Measurements from ENCODE around the gene CIAPIN1.
"Not testable (repeated sequence)": the region's sequence is repeated elsewhere in the genome, so short reads cannot be mapped to it uniquely, and the experiment has no call there.

Gene CIAPIN1

DNA sequence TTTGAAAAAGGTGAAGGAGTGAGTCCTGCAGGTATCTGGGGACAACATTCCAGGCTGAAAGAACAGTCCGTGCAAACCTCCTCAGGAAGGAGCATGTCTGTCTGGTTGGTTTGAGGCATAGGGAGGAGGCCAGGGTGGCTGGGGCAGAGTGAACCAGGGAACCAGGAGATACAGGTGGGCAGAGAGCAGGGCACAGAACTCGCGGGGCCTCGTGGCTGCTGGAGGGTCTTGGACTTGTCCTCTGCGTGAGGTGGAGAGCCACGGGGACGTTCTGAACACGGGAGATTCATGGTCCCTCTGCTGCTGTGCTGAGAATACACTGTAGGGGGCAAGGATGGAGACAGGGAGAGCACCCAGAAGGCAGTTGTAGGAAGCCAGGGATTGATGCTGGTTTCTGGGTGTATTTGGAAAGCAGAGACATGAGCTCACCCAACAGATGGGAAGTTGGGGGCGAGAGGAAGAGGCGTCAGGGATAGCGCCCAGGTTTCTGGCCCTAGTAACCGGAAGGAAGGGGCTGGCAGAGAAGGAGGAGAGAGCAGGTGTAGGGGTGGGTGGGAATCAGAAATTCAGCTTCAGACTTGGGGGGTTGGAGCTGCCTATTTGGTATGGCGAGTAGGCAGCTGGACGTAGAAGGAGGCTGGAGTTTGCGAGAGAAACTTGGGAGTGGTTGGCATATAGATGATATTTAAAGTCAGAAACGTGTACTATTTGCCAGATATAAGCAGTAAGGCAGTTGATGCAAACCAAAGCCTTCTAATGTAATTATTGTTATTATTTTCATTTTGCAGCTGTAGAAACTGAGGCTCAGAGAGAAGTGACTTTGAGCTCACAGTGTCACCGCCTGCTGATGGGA lies 43.0 kb downstream of the CIAPIN1 start, which contains the start of gene CCL17:
CCL17 (plus strand) TSS at position 803 of the 853 bp plus-strand sequence. CDS start 9,166 bp downstream, outside the sequence.
- no peak for DNase-seq

DNA sequence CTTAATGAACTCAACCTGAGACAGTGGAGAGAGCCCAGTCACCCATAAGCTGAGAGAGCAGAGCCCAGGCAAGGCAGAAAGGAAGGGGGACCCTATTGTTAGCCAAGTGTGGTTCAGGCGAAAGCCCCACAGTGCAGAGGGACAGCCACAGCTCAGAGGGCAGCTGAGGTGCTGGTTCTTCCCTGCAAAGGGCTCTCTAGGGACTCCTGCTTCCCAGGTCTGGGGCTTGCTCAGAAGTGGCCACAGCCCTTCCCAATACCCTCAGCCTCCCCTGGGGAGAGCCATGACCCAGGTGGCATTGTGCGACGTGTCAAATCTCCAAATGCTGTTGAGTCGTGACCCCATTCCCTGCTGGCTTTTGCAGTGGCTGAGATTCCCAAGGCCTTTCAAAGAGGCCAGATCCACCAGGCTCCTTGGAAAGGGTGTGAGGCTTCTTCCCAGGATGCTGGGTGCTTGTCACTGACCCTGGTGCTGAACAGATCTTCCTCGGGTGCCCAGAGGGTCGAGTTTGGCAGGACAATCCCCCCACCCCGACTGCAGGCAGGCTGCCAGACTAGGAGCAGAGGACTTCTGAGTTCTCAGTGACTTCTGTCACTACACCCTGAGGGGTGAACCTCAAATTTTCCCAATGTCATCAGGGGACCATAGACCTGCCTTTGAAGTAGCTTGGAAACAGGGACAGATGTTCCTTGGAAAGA lies 45.1 kb downstream of the CIAPIN1 start:
- DNase-seq = no peak

DNA sequence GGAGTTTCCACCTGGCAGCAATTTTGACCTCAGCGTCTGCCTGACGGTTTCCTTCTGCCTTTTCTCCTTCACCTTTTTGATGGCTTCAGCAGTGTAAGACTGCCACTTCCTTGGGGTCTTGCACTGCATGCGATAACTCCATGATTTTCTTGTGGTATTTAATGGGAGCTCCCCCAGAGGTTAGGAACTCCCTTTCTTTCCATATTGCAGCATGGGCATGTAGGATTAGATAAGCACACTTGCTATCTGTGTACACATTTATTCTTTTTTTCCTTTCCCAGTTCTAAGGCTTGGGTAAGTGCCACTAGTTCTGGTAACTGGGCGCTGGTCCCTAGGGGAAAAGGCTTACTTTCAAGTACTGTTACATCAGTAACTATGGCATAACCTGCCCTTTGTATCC lies 49.7 kb downstream of the CIAPIN1 start:
- not testable (repeated sequence) for DNase-seq

DNA sequence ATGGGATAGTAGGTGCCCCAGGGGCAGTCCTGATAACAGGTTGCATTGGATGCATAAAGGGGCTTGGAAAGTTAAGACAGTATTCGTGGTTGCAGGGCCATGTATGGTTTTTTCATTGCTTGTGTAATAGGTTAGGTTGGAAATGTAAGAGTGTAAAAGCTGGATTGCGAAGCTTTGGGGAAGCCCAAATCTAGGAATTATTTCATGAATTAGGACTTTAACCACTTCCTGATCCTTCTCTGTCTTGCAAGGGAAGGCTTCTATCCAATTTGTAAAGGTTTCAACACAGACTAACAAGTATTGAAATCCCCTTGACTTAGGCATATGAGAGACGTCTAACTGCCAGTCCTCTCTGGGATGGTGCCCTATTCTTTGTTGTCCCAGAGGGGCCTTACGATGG lies 50.4 kb downstream of the CIAPIN1 start:
- no peak for DNase-seq

DNA sequence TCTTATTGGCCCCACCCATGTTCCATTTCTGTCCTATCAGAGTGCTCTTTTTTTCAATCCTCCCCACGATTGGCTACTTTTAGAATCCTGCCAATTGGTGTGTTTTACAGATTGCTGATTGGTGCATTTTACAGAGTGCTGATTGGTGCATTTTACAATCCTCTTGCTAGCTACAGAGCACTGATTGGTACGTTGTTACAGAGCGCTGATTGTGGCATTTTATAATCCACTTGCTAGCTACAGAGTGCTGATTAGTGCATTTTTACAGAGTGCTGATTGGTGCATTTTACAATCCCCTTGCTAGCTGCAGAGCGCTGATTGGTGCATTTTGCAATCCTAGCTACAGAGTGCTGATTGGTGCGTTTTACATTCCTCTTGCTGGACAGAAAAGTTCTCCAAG lies 52.2 kb downstream of the CIAPIN1 start:
- no peak for DNase-seq

DNA sequence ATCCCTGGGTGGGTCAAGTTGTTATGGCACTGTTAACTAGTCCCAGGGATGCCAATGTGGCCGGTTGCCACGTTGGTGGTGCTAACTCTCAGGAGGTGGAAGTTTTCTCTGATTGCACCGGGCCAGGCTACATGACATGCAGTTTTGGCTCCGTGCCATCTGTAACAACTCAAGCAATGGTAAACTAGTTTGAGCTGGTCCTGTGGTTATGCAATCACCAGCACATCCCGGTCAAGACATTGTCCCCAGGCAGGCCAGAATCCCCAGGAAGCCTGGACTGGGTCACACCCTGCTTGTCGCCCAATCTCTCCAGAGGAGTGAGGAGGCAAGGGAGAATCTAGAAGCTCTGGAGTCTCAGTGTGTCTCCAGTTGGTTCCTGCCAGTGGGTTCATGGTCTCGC lies 52.7 kb downstream of the CIAPIN1 start:
- no peak for DNase-seq

DNA sequence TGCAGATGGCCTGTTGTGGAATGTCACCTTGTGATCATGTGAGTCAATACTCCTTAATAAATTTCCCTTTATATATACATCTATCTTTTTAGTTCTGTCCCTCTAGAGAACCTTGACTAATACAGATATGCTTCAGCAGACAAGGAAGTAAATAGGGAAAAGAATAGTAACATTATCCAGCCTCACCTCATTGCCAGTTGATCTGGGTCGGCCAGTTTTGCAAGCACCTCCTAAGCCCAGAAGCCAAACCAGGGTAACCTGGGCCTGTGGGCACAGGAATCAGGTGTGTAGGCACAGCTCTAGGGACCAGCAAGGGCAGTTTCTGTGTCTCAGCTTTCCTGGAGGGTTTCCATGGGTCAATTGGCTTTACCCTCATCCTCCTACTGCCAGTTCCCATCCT lies 54.5 kb downstream of the CIAPIN1 start:
- DNase-seq = no peak

DNA sequence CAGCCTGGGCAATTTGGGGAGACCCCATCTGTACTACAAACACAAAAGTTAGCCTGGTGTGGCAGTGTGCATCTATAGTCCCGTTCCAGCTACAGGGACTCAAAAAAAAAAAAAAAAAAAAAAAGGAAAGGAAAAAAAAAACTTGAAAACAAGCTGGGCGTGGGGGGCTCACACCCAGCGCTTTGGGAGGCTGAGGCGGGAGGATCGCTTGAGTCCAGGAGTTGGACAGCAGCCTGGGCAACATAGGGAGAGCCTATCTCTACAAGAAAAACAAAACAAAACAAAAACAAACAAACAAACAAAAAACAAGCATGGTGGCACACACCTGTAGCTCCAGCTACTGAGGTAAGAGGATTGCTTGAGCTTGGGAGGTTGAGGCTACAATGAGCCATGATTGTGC lies 55.5 kb downstream of the CIAPIN1 start:
- no peak for DNase-seq

DNA sequence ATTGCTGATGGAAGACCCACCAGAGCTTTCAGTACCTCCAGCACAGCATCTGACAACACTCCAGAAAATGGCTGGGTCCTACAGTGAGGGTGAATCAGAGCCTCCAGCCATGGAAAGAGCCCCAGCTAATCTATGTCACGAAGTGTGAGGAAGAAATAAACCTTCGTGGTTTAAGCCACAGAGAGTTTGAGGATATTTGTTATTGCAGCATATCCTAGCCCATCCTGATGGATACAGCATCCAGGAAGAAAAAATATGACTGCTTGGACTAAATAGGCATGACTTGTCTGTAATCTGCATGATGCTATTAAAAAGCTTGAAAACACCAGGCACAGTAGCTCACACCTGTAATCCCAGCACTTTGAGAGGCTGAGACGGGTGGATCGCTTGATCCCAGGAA lies 55.9 kb downstream of the CIAPIN1 start:
- DNase-seq = no peak

DNA sequence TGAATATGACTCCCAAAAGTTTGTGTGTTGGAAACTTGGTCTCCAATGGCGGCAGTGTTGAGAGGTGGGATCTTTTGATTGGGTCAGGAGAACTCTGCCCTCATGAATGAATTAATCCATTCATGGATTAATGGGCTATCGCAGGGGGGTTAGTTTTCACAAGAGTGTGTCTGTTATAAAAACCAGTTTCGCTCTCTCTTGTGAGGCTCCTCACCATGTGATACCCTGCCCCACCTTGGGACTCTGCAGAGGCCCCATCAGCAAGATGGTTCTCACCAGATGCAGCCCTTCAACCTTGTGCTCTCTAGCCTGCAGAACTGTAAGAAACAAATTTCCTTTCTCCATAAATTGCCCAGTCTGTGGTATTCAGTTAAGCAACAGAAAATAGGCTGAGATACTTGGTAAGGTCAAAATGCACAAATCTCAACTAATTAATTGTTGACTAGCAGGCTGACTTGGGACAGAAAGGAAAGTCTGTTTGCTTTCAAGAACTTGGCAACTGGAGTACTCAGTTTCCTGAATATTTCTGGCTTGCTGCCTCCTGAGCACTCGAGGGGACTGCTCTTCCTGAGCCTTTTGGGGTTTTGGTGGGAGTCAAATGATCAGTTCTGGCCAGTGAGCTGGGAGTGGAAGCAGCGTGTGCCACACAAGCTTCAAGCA lies 56.4 kb downstream of the CIAPIN1 start:
- no peak for DNase-seq

DNA sequence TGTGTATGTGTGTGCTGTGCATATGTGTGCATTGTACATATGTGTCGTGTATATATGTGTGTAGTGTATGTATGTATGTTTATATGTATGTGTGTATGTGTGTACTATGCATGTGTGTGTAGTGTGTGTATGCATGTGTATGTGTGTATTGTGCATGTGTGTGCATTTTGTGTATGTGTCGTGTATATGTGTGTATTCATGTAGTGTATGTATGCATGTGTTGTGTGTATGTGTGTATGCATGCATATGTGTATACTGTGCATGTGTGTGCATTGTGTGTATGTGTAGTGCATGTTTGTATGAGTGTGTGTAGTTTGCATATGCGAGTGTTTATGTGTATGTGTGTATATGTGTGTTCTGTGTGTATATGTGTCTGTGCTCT lies 58.1 kb downstream of the CIAPIN1 start:
- no peak for DNase-seq

DNA sequence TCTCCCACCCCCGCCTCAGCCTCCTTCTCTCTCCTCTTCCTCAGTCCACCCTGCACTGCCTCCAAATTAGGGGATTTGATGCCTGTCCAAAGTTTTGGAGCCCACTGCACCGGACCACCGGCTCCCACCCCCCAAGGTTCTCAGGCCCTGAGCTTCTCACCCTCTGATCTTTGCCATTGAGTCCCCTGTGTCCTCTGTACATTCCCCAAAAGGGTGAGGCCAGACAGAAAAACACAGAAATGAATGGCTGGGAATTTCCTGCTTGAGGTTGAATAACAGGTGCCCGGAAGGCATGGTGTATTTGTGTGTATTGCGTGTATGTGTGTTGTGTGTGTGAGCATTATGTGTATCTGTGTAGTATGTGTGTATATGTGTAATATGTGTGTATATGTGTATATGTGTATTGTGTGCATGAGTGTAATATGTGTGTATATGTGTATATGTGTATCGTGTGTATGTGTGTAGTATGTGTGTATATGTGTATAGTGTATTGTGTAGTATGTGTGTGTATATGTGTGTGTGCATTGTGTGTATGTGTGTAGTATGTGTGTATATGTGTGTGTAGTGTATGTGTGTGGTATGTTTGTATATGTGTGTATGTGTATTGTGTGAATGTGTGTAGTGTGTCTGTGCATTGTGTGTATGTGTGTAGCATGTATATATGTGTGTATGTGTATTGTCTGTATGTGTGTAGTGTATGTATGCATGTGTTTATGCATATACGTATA lies 58.7 kb downstream of the CIAPIN1 start:
- no peak for DNase-seq

DNA sequence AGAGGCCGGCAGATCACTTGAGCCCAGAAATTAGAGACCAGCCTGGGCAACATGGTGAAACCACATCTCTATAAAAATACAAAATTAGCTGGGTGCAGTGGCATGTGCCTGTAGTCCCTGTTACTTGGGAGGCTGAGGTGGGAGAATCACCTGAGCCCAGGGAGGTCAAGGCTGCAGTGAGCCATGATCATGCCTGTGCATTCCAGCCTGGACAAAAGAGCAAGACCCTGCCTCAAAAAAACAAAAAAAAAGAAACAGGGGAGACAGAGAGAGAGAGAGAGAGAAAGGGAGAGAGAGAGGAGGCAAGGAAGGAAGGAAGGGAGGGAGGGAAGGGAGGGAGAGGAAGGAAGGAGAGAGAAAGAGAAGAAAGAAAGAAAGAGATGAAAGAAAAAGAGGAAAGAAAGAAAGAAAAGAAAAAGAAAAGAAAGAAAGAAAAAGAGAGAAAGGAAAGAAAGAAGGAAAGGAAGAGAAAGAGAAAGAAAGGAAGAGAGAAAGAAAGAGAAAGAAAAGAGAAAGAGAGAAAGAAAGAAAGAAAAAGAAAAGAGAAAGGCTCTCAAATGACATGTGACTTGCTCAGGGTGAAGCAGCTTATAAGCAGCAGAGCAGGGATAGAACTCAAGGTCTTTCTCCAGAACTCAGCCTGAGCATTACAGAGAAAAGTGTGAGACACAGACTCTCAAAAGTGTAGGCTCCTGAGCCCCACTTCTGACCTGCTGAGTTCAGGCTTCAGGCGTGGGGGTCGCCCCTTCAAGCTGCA lies 59.4 kb downstream of the CIAPIN1 start:
- DNase-seq = no peak

DNA sequence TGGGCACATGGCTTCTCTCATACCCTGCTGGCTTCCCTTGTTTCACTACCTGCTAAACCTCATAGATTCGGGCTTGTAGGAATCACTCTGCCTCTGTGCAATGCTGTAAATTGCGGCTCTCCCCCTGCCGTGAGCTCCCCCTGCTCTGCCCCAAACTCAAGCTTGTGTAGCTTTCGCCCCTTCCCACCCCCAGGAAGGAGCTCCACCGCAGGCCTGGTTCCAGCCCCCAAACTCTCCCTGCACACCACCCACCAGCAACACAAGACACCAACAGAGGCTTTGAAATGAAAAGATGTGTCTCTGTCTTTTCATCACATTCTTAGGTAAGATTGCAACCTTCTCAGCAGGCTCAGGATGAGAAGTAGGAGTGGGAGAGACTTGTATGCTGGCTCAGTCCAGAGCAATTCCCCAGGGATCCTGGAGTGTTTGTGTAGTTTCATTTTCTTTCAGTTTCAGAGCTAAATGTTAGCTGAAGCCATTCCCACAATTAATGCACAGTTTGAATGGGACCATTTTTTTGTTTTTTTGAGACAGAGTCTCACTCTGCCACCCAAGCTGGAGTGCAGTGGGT lies 60.7 kb downstream of the CIAPIN1 start:
- DNase-seq = no peak

DNA sequence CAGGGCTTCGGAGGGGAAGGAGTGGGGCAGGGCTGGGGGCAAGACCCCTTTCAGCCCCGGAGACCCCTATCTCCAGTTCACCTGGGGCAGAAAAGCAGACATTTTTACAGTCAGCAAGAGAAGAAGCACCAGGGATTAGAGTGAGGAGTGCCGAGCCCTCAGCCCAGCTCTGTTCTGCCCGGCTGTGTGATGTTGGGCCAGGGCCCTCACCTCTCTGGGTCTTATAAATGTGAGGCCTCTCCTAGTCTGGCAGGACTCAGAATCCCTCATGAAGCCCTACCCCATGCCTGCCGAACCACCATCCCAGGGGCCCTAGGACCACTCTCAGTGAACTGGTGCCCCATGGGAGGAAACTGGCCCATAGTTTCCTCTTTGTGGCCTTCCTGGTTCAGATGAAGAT lies 62.1 kb downstream of the CIAPIN1 start:
- DNase-seq = no peak

DNA sequence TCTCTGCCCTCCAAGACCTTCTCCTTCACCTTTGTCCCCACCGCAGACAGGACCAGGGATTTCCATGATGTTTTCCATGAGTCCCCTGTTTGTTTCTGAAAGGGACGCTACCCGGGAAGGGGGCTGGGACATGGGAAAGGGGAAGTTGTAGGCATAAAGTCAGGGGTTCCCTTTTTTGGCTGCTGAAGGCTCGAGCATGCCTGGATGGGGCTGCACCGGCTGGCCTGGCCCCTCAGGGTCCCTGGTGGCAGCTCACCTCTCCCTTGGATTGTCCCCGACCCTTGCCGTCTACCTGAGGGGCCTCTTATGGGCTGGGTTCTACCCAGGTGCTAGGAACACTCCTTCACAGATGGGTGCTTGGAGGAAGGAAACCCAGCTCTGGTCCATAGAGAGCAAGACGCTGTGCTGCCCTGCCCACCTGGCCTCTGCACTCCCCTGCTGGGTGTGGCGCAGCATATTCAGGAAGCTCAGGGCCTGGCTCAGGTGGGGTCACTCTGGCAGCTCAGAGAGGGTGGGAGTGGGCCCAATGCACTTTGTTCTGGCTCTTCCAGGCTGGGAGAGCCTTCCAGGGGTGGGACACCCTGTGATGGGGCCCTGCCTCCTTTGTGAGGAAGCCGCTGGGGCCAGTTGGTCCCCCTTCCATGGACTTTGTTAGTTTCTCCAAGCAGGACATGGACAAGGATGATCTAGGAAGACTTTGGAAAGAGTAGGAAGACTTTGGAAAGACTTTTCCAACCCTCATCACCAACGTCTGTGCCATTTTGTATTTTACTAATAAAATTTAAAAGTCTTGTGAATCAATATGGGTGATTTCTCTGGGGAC lies 62.7 kb downstream of the CIAPIN1 start:
- peak in 1 of 2 donors; percentile 27 for DNase-seq

DNA sequence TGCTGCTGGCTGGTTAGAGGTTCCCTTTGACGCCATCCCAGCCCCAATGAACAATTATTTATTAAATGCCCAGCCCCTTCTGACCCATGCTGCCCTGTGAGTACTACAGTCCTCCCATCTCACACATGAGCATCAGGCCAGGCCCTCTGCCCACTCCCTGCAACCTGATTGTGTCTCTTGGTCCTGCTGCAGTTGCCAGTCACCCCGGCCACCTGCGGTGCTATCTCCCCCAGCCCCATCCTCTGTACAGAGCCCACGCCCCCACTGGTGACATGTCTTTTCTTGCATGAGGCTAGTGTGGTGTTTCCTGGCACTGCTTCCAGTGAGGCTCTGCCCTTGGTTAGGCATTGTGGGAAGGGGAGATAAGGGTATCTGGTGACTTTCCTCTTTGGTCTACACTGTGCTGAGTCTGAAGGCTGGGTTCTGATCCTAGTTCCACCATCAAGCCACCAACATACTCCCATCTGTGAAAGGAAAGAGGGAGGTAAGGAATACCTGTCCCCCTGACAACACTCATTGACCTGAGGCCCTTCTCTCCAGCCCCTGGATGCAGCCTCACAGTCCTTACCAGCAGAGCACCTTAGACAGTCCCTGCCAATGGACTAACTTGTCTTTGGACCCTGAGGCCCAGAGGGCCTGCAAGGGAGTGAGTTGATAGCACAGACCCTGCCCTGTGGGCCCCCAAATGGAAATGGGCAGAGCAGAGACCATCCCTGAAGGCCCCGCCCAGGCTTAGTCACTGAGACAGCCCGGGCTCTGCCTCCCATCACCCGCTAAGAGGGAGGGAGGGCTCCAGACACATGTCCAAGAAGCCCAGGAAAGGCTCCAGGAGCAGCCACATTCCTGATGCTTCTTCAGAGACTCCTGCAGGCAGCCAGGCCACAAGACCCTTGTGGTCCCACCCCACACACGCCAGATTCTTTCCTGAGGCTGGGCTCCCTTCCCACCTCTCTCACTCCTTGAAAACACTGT lies 63.6 kb downstream of the CIAPIN1 start:
- DNase-seq = no peak

DNA sequence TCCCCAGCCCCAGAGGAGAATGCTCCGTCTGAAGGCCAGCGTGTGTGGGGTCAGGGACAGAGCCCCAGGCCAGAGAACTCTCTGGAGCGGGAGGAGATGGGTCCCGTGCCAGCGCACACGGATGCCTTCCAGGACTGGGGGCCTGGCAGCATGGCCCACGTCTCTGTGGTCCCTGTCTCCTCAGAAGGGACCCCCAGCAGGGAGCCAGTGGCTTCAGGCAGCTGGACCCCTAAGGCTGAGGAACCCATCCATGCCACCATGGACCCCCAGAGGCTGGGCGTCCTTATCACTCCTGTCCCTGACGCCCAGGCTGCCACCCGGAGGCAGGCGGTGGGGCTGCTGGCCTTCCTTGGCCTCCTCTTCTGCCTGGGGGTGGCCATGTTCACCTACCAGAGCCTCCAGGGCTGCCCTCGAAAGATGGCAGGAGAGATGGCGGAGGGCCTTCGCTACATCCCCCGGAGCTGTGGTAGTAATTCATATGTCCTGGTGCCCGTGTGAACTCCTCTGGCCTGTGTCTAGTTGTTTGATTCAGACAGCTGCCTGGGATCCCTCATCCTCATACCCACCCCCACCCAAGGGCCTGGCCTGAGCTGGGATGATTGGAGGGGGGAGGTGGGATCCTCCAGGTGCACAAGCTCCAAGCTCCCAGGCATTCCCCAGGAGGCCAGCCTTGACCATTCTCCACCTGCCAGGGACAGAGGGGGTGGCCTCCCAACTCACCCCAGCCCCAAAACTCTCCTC lies 64.5 kb downstream of the CIAPIN1 start:
- DNase-seq = no peak

Data from CD4-positive, alpha-beta T cell treated with Interleukin-4 for 1 hour (primary cell).